ENCODE data around the gene ZNF892. TPM values are rescaled to one million over a fixed set of nuclear protein-coding genes. Genes with fewer than 3 reads are reported as not detected.

The ZNF892 gene
- total and polyA plus RNA-seq, 4 donors, result 0.17 to 2.2 (median 1.3) TPM; not detected in 1

GRCh38 chr2:95208106-95208505 lies 785 bp downstream of the ZNF892 start (continued):
- TF ChIP-seq ATF3 (IDR thresholded peaks at IDR 0.05), result no peak
- TF ChIP-seq YY1 (IDR thresholded peaks at IDR 0.05), result no peak
- TF ChIP-seq HNF4G (IDR thresholded peaks at IDR 0.05), result no peak
- no peak for TF ChIP-seq FOXA1 (IDR thresholded peaks at IDR 0.05)

GRCh38 chr2:95215018-95215612 lies 7.8 kb downstream of the ZNF892 start:
- TF ChIP-seq NR2F2 (IDR thresholded peaks at IDR 0.05) (no peak), FOXA2 (IDR thresholded peaks at IDR 0.05) (no peak), CTCF (IDR thresholded peaks at IDR 0.05; ENCODE audit: low read depth, low read length, missing input control) (no peak), RXRA (IDR thresholded peaks at IDR 0.05) (no peak), ZBTB33 (IDR thresholded peaks at IDR 0.05) (no peak), RAD21 (IDR thresholded peaks at IDR 0.05) (no peak), ATF3 (IDR thresholded peaks at IDR 0.05) (no peak), REST (IDR thresholded peaks at IDR 0.05) (no peak)
- peaks cover 5 to 34% (median 27%) of the 10 kb centered on the region in 4 donors for H3K36me3 ChIP-seq (ENCODE audit: control insufficient read depth in 4 of 4, insufficient read depth in 3 of 4, low read depth in 1 of 4, low read length in 3 of 4)
- 97% methylated on average over 6 of the region's 6 CpGs for WGBS

GRCh38 chr2:95220449-95220848 lies 13.1 kb downstream of the ZNF892 start:
- Histone ChIP-seq H3K27ac (ENCODE audit: low read depth in 1 of 2, low read length in 2 of 2) (no peak overlapping the region), H3K27me3 (ENCODE audit: control insufficient read depth in 4 of 4, insufficient read depth in 4 of 4, low read length in 3 of 4) (no peaks in the 10 kb centered on the region), H3K9me3 (ENCODE audit: control insufficient read depth in 4 of 4, low read length in 3 of 4) (peaks cover 30 to 85% (median 52%) of the 10 kb centered on the region in 4 donors), H3K9ac (ENCODE audit: low read depth in 1 of 2, low read length in 2 of 2) (no peak overlapping the region), H3K4me1 (ENCODE audit: control insufficient read depth in 4 of 4, insufficient read depth in 4 of 4, low read length in 3 of 4) (no peaks in the 10 kb centered on the region), H3K4me3 (ENCODE audit: low read depth in 1 of 3, low read length in 3 of 3) (peak overlapping the region in 1 of 3 donors; percentile 33), H3K36me3 (ENCODE audit: control insufficient read depth in 4 of 4, insufficient read depth in 3 of 4, low read depth in 1 of 4, low read length in 3 of 4) (peaks cover 0 to 7% (median 1%) of the 10 kb centered on the region in 4 donors)
- DNase-seq (ENCODE audit: low spot score), result no peak
- WGBS, result 98% methylated on average over 3 of the region's 3 CpGs
- TF ChIP-seq JUND (IDR thresholded peaks at IDR 0.05) (no peak), ZBTB33 (IDR thresholded peaks at IDR 0.05) (no peak), RAD21 (IDR thresholded peaks at IDR 0.05) (no peak), GABPA (IDR thresholded peaks at IDR 0.05 in 1 of 2, conservative IDR thresholded peaks at IDR 0.05 in 1 of 2) (no peak), FOXA2 (IDR thresholded peaks at IDR 0.05) (no peak), REST (IDR thresholded peaks at IDR 0.05) (no peak), FOXA1 (IDR thresholded peaks at IDR 0.05) (no peak)

More at GRCh38 chr2:95215018-95215612, 7.8 kb downstream of the ZNF892 start:
- DNase-seq (ENCODE audit: low spot score), result no peak
- Histone ChIP-seq H3K4me3 (ENCODE audit: low read depth in 1 of 3, low read length in 3 of 3) (peak overlapping the region in 2 of 3 donors; percentile 39 to 73), H3K4me1 (ENCODE audit: control insufficient read depth in 4 of 4, insufficient read depth in 4 of 4, low read length in 3 of 4) (no peaks in the 10 kb centered on the region), H3K27ac (ENCODE audit: low read depth in 1 of 2, low read length in 2 of 2) (no peak overlapping the region), H3K27me3 (ENCODE audit: control insufficient read depth in 4 of 4, insufficient read depth in 4 of 4, low read length in 3 of 4) (no peaks in the 10 kb centered on the region), H3K9me3 (ENCODE audit: control insufficient read depth in 4 of 4, low read length in 3 of 4) (peaks cover 41 to 93% (median 77%) of the 10 kb centered on the region in 4 donors), H3K9ac (ENCODE audit: low read depth in 1 of 2, low read length in 2 of 2) (no peak overlapping the region)

Measured in liver (tissue), 9 donors.